CD4-positive, alpha-beta T cell treated with Interleukin-6 for 4 hours (primary cell): ENCODE measurements around the gene POMZP3.
"Not testable (repeated sequence)": the region's sequence is repeated elsewhere in the genome, so short reads cannot be mapped to it uniquely, and the experiment has no call there.

Experiments
- DNase-seq: peaks from one replicate; pipeline ENCODE4 v3.0.0-alpha.2; 2020; ENCODE audit warnings: mixed read lengths

Gene POMZP3

DNA sequence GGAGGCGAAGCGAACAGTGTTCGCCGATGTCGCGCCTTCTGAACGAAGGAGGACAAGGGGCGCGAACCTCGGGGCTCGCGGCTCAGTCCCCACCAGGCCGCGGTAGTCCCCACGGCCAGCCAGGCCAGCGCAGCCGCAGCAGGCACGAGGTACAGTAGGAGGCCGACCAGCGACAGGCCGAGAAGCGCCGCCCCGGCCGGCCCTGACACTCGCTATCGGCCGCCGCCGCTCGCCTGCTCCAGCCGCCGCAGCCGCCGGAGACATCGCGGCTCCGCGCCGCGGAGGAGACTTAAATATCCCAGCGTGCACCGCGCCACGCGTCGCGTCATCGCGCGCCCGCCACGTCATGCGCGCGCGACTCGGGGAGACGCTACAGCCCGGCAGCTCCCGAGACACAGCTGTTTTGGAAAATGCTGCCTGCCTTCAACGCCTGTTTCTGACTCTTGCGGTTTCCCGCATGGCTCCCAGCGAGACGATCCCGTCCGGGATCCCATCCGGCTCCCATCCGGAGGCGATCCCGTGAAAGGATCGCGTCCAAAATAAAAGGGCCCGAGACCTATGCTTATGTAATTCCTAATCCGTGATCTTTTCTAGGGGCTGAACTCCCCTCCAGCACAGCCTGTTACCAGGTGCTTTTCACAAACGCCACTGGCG lies at the start of gene POMZP3:
POMZP3 (minus strand) TSS at position 291 of the 654 bp plus-strand sequence. CDS start 1,215 bp downstream, outside the sequence.
- DNase-seq = not testable (repeated sequence)

DNA sequence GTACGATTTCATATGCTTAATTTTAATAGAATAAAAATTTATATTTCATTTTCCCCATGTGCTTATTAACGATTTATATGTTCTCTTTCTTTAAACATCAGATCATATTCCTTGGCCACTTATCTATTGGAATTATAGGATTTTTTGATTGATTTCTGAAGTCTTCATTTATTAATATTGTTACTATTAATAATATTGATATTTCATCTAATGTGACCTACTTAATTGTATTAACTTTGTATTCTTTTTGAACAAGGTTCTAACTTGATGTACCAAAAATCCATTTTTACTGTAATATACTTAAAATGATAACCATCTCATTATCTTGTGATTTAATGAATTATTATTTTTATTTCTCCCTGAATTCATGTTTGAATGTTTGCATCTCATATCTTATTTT lies 48.7 kb upstream of the POMZP3 start:
- DNase-seq = not testable (repeated sequence)

GRCh38 chr7:76673346-76673745 lies 46.3 kb upstream of the POMZP3 start:
- DNase-seq = not testable (repeated sequence)

DNA sequence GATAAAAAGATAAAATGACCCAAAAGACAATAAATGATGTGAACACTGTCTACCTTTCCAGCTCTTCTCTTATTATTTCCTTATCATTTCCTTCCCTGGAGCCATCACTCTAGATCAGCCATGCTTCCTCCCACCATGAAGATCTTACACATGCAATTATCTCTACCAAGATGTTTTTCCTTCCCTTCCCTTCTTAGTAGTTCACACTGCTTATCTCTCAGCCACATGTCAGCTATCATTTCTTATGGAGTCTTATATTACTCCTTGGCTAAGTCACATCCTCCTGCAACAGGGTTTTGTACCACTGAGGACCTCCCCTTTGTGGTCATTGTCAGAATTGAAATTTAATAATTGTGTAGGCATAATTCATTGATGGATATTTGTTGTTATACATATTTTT lies 32.1 kb upstream of the POMZP3 start:
- DNase-seq = not testable (repeated sequence)

- not testable (repeated sequence) for DNase-seq
These were observed 29.3 kb upstream of the POMZP3 start for GRCh38 chr7:76656425-76656824.

- DNase-seq = not testable (repeated sequence)
These were observed 15.5 kb upstream of the POMZP3 start for GRCh38 chr7:76642620-76643019.

DNA sequence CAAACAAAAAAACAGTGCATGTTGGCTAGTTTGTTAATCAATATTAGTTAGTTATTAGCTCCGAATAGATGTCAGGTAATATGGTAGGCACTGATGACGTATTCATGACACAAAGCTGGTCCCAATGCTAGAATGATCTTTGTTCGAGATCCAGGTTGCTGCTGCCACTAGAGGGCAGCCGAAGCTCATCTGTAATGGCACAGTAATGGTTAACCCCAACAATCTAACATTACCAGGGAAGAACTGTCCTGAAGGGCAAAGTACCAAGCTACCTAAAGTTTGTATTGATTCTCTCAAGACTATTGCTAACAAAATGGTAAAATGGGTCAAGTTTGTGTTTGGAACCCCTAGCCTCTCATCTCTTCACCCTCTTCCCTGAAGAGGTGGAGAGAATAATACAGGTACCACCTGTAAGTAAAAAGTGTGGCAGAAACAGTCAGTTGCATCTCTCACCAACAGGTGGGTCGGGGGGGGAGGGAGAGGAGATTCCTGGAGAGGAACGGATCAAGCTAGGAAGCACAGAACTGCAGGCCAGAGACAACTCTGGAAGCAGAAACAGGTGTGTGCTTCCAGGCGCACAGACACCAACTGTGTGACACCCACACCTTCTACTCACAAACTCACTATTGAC lies 10.1 kb upstream of the POMZP3 start:
- not testable (repeated sequence) for DNase-seq

- peak; percentile 31 for DNase-seq
These were observed 498 bp downstream of the POMZP3 start for GRCh38 chr7:76626581-76626980.

DNA sequence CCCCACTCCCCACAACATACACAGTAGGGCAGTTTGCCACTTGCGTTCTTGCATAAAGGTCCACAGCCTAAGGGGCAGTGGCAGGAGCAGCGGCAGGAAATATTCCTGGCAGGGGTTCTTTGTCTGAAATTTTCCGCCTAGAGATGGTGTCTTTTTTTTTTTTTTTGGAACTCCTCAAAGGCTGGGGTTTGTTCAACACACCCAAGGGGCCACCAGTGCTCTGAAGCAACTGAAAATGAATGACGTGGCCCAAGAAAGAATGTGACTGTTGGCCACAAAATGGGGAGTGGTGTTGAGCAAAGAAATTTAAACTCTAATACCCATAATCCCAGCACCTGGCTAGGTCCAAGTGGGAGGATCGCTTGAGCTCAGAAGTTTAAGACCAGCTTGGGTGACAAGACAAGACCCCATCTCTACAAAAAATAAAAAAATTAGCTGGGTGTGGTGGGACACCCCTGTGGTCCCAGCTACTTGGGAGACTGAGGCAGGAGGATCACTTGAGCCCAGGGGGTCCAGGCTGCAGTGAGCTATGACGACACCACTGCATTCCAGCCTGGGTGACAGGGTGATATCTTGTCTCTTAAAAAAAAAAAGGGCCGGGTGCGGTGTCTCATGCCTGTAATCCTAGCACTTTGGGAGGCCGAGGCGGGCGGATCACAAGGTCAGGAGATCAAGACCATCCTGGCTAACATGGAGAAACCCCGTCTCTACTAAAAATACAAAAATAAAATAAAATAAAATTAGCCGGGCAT lies 7.5 kb downstream of the POMZP3 start:
- not testable (repeated sequence) for DNase-seq

- DNase-seq = peak; percentile 15
These were observed 13.3 kb downstream of the POMZP3 start for GRCh38 chr7:76613783-76614182.

DNA sequence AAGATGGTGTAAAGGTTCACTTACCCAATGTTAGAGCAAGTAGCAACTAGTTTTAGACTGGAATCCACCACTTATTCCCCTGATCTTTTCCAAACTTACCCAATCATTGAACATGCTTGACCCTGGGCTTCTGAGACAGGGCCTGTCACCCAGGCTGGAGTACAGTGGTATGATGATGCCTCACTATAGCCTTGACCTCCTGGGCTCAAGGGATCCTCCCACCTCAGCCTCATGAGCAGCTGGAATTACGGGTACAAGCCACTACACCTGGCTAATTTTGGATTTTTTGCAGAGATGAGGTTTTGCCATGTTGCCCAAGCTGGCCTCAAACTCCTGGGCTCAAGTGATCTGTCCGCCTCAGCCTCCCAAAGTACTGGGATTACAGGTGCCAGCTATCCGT lies 14.8 kb downstream of the POMZP3 start:
- not testable (repeated sequence) for DNase-seq

GRCh38 chr7:76609864-76610263 lies 17.2 kb downstream of the POMZP3 start:
- not testable (repeated sequence) for DNase-seq

DNA sequence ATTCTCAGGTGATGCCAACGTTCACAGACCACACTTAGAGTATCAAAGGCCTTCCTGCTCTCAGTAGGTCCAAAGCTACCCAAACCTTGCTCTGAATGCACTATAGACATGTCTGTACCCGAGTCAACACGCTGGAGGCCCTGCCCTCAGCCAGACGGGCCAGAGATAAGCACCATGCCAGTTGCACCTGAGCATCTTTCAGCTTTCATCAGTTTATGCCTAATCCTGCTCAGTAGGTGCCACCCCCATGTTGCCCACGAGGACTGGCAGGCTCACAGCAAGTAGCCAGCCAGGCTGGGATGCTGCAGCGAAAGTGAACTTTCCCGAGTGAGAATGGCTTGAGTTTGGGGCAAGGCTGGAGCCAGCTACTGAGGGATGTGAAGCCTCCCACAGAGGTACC lies 18.6 kb downstream of the POMZP3 start:
- not testable (repeated sequence) for DNase-seq

DNA sequence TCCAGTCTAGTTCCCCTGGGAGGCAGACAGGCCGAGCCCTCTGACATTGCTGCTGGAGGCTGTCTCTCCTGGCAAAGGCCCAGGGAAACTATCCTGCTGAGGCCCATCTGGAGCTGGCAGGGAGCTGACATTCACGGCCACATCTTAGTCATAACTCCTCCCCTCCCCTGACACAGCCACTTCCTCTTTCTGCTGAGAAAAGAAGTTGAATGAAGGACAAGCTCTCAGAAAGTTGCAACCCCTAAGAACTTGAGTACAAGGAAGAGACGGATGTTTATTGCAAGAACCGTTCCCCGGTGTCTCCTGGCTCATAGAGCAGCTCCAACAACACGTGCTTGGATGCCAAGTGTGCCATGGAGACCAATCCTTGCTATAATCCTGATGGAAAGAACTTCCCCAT lies 21.1 kb downstream of the POMZP3 start:
- DNase-seq = peak; percentile 42

DNA sequence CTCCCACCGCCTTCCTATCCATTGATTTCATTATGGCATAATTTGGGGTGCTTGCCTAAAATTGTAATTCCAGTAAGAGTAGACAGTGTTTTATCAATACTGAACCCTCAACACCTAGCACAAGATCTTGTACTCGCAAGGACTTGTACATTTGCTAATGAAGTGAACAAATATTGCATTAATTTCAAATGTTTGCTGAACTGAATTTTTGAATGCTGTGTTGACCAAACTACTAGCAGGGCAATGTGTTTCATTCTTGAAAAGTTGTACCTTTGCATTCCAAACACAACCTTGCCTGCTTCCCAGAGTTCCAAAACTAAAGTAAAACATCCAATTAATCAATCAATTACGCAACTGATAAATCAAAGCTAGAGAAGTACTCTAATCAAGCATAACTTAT lies 26.4 kb downstream of the POMZP3 start:
- not testable (repeated sequence) for DNase-seq

DNA sequence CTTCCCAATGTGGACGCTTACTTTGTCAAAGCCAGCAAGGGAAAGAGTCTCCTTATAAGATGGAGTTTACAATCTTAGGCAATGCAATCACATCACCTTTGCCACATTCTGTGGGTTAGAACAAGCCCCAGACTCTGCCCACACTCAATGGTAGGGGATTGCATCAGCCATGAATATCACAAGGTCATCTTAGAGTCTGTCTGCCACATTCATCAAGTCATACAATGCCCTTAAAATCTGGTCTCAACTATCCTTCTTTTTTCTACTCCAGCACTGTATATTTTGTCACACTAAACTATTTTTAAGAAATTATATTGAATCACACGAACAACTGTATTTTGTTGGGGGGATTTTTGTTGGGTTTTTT lies 27.0 kb downstream of the POMZP3 start:
- DNase-seq = not testable (repeated sequence)

DNA sequence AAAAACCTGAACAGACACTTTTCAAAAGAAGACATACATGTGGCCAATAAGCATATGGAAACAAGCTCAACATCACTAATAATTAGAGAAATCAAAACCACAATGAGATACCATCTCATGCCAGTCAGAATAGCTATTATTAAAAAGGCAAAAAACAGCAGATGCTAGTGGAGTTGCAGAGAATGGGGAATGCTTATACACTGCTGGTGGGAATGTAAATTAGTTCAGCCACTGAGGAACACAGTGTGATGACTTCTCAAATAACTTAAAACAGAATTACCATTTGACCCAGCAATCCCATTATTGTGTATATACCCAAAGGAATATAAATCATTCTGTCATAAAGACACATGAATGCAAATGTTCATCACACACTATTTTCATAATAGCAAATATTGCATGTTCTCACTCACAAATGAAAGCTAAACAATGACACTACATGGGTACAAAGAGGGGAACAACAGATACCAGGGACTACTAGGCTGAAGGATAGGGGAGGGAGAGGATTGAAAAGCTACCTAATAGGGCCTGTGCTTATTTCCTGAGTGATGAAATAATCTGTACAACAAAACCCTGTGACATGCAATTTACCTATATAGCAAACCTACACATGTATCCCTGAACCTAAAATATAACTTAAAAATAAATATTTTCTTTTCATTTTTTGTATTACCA lies 28.4 kb downstream of the POMZP3 start:
- DNase-seq = not testable (repeated sequence)

GRCh38 chr7:76597288-76597687 lies 29.8 kb downstream of the POMZP3 start:
- DNase-seq = not testable (repeated sequence)

GRCh38 chr7:76592694-76593093 lies 34.4 kb downstream of the POMZP3 start:
- not testable (repeated sequence) for DNase-seq

GRCh38 chr7:76591602-76592304 lies 35.3 kb downstream of the POMZP3 start:
- not testable (repeated sequence) for DNase-seq

- not testable (repeated sequence) for DNase-seq
These were observed 36.0 kb downstream of the POMZP3 start for GRCh38 chr7:76591033-76591432.

DNA sequence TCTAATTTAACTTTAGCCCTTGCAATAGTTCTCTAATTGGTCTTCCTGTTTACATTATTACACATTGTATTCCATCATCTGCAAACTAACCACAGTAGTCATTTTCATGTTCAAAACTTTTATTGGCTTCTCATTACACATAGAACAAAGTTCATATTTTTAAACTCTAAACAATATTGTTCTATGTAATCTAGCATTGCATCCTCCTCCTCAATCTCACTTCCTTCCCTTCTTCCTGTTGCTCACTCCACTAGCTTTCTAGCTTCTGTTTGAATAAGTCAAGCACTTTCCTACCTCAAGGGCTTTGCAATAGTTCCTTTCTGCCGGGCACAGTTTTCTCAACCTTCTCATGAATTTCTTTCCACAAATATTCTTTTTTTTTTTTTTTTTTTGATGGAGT lies 38.5 kb downstream of the POMZP3 start:
- DNase-seq = not testable (repeated sequence)
